Astrocyte of the hippocampus (primary cell): ENCODE measurements around the gene IL2RA.
A peak's percentile ranks its signal among the peaks of the same experiment; 100 is the strongest.
"Not testable (repeated sequence)": the region's sequence is repeated elsewhere in the genome, so short reads cannot be mapped to it uniquely, and the experiment has no call there.

Source experiments
- DNase-seq: peaks from one replicate; pipeline ENCODE4 v3.0.0; 2011; ENCODE audit warnings: low read depth, low spot score

Gene IL2RA

DNA sequence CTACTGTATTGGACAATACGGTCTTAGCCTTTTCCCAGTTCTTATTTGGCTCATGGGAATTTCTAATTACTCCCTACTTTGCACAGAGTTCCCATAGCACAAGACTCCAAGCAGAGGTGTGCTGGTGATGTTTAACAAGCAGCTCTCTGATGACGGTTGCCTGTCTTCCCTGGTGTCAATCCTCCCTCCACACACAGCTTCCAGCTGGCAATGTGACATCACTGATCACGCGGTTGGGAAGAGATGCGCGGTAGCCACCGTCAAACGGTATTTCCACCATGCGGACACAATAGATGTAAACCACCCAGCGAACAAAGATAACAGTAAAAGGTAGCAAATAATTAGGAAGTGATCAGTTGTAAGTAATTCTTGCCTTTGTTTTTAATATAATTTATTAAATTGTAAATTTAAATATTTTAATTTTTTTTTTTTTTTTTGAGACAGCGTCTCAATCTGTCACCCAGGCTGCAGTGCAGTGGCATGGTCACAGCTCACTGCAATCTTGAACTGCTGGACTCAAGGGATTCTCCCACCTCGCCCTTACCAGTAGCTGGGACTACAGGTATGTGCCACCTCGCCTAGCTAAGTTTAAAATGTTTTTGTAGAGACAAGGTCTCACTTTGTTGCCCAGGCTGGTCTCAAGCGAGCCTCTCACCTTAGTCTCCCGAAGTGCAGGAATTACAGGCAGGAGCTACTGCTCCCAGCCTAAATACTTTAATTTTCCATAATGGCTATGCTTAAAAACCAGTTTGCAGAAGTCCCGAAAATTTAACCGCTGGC, 48.6 kb downstream of the IL2RA start:
- DNase-seq, result no peak

DNA sequence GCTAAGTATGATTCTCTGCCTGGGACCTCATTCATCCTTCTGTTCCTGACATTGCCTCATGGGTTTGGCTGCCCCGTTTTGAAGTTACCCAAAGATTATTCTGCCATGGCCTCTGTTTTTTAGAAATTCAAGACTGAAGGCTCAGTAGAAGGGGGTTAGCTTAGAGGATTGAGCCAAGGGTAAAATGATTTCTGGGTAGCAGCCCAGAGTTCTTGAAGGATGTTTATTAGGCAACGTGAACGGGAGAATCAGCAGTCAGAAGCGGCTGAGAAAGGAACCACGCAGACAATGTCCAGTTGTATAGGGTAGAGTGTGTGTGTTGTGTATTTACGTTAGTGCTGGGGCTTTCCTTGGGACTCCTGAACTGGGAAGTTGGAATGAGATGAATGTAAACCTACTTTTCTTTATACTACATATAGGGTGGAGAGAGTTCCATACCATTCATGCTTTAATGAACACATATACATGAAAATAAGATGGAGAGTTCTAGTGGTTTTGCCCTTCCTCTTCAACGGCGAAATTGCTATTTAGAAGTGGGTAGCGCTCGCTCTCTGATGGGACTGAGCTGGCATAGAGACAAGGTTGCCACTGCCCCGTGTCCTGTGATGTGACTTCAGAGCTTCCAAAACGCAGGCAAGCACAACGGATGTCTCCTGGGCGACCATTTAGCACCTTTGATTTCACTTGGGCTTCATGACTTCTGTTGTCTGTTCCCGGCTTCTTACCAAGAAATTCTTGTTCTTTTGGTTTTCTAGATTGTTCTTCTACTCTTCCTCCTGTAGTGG, 49.9 kb downstream of the IL2RA start:
- DNase-seq, result no peak

DNA sequence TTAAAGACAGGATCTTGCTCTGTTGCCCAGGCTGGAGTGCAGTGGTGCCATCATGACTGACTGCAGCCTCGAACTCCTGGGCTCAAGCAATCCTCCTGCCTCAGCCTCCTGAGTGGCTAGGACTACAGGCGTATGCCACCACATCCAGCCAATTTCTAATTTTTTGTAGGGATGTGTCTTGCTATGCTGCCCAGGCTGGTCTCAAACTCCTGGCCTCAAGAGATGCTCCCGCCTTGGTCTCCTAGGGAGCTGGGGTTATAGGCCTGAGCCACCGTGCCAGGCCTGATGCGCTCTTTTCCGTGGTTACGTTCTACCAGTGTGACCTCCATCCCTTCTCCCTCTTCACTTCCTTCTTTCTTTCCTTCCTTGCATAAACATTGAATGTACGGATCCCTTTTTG, 50.6 kb downstream of the IL2RA start:
- DNase-seq, result no peak

DNA sequence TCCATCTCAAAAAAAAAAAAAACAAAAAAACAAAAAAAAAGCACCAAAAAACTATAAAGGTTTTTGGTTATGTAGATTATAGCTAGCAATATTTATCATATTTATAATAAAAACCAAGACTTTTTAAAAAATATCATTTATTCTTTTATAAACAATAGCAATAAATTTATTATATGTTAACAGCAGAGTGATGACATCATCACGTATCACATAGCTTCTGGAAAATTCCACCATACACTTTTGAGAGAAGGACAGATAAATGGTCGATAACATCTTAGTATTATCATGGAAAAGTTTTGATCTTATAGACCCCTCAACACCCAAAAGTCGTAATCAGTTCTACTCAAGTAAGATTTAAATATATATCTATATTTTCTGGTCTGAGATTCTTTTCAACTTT, 51.6 kb downstream of the IL2RA start:
- DNase-seq, result no peak

DNA sequence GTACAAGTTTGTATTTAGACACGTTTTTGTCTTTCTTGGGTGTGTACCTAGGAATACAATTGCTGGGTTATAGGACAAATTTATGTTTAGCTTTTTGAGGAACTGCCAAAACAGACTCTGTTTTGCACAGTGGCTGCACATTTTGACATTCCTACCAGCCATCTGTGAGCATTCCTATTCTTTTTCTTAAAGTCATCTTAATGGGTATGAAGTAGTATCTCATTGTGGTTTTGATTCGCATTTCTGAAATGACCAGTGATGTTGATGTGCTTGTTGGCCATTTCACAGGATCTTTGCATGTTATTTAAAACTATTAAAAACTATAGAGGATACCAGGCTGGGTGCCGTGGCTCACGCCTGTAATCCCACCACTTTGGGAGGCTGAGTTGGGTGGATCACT, 52.2 kb downstream of the IL2RA start:
- no peak for DNase-seq

DNA sequence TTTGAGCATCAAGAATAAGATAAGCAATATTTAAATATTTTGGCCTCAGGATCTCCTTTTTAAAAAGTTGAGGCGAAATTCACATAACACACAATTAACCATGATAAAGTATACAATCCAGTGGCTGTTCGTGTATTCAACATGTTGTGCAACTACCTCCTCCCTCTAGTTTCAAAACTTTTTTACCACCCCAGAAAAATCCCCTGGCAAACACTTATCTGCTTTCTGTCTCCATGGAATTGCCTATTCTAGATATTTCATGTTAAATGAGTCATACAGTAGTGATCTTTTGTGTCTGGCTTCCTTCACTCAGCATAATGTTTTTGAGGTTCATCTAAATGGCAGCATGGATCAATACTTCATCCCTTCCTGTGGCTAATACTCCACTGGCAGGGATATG, 53.0 kb downstream of the IL2RA start:
- peak; percentile 30 for DNase-seq

DNA sequence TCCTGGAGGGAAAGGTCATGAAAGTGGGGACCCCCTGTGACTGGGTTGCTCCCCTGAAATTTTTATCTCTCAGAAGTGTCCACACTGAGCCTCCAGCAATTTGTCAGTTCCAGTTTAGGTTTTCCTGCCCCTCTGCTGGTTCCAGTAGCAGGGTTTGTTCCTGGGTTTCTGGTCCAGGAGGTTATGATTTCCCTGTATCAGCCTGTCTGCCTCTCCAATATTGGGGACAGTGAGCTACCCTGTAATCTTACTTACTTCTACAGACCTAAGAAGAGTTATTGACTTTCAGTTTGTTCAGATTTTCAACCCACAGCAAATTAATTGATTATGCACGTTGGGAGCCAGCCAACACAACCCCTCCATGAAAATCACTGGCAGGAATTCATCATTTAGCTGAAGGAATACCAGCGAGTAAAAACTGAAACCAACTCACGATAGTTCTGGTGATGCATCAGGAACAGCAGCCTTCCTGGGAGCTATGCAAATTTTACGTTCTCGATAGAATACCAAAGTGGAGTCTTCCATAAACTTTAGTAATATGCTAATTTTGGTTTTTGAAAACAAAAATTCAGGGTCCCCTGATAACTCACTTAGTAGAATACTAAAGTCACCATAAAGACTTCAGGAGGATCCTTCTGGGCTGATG, 53.5 kb downstream of the IL2RA start:
- DNase-seq, result no peak

DNA sequence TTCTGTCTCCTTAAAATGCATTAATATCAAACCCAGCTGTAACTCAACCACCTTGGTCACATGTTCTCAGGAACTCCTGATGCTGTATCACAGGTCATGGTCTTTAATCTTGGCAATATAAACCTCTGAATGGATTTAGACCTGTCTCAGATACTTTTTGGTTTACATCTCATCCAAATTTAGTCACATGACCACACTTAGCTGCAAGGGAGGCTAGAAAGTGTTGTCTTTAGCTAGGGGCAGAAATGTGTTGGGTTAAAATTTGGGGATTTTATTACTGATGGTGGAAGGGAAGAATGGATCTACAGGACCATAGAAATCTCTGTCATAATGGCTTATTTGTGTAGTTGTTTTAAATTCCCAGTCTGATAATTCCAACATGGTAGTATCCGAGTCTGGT, 55.2 kb downstream of the IL2RA start:
- DNase-seq, result no peak

DNA sequence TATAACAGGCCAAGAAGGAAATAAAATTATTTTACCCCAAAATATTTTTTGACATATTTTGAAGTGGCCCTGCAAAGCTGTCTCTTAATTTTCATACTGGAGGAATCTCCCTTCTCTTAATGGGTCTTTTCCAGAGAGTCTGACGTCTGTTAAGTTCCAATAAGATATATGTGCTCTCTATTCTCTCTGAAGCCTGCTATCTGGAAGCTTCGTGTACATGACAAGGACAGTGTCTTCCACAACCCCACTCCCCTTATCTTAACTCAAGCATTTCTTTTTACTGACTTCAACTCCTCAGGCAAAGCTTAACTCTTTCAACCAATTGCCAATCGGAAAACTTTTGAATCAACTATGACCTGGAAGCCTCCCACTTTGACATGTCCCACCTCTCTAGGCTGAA, 55.6 kb downstream of the IL2RA start:
- DNase-seq, result no peak

DNA sequence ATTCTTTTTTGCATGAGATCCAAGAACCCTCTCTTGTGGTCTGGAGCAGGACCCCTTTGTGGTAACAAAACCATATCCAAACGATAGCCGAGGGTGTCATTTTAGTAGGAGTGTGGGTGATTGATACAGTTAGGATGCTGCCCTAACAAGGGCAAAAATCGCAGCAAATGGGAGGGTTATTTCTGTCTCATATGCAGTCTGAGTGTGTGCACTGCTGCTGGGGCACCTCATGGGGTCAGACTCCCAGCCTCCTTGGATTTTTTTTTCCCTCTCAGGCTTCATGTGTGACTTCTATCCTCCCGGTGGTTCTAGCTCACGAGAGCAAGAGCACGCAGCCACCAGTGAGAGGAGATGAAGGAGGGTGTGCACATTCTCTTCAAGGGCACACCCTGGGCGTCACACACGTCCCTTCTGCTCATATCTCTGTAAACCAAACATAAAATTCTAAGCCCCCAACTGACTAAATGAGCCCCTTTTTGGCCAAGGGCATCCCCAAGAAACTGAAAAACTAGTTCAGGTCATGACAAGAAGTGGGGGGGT, 56.2 kb downstream of the IL2RA start:
- DNase-seq, result no peak

DNA sequence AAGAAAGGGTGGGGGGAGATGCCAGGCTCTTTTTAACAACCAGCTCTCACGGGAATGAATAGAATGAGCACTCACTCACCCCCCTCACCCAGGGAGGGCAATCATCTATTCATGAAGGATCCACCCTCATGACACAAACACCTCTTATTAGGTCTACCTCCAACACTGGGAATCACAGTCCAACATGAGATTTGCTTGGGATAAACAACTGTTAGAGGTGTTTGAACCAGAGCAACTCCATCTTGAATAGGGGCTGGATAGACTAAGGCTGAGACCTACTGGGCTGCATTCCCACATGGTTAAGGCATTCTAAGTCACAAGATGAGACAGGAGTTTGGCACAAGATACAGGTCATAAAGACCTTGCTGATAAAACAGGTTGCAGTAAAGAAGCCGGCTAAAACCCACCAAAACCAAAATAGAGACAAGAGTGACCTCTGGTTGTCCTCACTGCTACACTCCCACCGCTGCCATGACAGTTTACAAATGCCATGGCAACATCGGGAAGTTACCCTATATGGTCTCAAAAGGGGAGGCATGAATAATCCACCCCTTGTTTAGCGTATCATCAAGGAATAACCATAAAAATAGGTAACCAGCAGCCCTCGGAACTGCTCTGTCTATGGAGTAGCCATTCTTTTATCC, 56.9 kb downstream of the IL2RA start:
- DNase-seq, result not testable (repeated sequence)

DNA sequence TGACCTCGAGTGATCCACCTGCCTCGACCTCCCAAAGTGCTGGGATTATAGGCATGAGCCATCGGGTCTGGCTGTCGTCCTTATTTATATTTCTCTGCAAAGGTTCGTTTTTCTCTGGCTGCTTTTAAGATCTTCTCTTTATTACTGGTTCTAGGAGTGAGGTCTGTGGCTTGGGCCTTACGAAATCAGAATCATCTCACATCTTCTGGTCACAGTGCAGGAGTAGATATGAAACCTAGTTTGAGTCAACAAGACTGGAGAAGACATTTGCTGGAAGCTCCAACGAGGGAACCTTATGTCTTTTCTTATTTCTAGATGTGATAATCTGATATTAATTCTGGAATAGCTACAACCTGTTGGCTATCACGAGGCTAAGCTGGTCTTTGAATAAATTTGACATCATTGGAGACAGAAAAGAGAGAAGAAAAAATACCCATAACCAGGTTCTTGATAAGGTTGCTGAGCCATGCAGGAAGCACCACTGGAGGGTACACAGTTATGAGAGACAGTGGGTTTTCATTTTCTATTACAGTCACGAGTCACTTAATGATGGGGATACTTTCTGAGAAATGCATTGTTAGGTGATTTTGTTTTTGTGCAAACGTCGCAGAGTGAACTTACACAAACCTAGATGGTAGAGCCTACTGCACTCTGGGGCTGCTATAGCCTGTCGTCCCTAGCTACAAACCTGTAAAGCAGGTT, 59.2 kb downstream of the IL2RA start:
- no peak for DNase-seq

DNA sequence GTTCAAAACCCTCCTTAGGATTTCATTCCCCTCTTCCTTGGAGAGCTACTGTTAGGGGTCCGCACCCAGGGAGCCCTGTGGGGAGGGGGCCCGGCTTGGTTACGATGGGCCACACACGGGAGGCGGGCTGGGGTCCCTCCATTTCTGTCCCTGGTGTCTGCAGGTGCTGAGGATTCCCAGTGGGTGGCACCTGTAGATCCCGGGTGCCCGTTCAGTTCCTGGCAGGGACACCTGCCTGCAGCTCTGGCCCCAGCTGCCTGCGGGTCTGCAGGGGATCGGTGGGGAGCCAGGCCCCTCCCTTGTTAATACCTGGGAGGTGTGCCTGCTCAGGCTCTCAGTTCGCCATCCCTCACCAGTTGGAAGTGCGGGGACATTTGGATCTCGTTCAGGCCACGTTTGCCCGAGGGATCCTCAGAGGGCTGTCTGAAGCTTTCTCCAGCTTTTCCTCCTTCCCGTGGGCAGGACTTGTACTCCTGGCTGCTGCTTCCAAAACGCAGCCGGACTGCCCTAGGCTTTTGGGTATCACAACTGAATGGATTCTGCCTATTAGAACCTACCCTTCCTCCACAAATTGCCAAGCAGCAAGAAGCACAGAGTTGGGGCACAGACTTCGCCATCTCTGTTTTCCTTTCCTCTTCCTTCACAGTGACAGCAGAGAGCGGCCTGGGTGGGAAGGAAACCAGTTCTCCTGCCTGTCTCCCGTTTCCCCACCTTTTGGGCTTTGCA, 62.6 kb downstream of the IL2RA start:
- DNase-seq, result no peak

DNA sequence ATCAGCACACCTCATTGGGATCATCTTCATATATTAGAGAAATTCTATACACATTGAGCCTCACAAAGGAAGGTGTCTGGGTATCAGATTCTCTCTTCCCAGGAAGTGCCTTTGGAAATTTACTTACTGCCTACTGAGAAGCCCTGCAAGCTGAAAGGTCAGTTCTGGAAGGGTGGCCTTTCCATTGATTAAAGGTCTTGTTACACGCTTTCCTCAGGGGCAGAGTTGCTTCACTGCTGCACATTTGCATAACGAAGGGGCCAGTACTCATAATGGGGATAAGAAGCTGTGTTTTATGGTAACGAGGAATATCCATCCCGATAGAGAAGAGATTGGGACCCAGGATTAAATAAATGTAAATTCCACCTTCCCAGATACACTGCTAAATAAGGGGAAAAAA, 65.5 kb downstream of the IL2RA start:
- DNase-seq, result no peak

DNA sequence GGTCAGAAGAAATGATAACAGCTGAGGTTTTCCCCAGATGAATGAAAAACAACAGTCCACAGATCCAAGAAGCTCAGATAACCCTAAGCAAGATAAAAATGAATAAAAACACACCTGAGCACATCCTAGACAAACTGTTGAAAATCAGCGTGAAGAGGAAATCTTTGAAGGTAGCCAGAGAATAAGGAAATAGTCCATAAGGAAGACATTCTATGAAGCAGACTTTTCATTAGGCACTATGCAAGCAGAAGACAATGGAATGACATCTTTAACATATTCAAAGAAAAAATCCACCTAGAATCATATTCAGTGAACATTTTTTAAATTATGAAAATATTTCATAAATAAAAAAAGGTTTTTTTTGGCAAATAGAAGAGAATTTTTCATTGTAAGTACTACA, 69.8 kb downstream of the IL2RA start:
- DNase-seq, result no peak

DNA sequence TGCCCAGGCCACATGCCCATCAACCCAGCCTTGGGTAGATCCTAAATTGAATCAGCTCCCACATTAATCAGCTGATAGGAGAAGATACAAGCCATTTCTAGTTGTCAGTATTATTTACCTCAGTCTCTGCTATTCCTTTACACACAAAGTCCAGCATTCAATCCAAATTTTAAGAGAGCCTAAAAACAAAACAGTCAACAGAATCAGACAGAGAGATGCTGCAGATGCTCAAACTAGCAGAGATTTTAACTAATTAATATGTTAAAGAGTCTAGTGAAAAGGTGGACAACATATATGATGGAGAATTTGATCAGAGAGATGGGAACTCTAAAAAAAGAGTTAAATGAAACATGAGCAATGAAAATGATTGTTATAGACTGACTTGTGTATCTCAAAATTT, 70.5 kb downstream of the IL2RA start:
- DNase-seq, result no peak

DNA sequence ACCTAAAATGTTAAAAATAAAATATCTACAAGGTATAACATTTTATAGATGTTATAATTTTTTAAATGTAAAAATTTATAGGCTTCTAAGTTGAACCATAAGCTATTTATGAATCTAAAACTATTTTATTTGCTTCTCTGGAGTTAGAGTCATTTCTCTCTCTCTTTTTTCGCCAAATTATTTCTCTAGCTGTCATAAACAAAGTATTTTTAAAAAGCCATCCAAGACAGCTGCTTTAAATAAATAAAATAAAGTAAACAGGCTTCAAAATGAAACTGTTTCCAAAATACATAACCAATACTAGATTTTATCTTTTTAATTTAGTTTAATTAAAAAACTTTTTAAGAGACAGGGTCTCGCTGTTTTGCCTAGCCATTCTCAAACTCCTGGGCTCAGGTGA, 72.4 kb downstream of the IL2RA start:
- no peak for DNase-seq

DNA sequence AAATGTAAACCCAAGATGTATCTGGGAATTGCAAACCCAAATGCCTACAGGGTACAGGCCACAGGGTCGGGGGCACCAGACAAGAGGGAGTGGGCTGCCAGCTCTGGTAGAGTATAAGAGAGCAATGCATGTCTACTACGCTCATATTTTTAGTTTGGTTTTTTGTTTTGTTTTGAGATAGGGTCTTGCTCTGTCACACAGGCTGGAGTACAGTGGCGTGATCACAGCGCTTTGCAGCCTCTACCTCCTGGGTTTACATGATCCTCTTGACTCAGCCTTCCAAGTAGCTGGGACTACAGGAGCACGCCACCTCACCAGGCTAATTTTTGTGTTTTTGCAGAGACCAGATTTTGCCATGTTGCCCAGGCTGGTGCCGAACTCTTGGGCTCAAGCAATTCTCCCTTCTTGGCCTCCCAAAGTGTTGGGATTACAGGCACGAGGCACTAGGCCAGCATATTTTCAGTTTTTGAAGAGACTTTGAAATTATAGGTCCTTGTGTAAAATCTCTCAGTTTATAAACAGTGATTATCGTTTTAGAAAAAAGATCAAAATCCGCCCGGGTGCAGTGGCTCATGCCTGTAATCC, 73.7 kb downstream of the IL2RA start:
- DNase-seq, result no peak

DNA sequence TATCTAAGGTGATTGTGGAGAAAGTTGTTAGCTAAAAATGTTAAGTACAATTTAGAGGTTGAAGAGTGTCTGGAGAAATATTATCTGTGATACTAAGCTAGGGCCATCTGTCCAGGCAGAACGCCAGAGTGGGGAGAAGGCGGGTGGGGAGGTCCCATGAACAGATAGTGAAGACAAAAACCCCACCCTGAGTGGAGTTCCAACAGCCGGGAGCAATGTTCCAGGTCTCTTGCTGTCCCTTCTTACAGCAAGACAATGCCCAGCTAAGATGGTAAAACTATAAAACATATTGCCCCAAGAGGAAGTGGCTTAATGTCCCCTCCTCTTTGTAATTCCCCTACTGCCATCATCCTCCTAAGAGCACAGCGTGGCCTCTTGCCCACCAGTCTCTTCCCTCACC, 74.4 kb downstream of the IL2RA start:
- DNase-seq, result no peak

DNA sequence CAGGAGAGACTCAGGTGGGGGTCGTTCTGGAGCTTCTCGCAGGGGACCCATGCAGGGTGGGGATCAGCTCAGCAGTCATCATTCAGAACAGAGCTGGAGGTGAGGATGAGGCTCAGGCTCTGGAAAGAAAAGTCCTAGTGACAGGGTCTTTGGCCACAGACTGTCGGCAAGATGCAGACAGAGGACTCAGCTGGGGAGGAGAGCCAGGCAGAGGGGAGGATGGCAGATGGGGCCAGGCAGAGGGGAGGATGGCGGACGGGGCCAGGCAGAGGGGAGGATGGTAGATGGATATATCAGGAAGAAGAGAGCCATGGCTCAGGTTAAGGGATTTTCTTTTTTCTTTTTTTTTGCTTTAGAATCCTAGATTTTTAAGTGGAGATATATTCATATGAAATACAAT, 77.1 kb downstream of the IL2RA start:
- no peak for DNase-seq
